Mucosa of gallbladder (tissue), 1 donor: Measurements from ENCODE around the gene NFX1. TPM values are rescaled to one million over a fixed set of nuclear protein-coding genes. Genes with fewer than 3 reads are reported as not detected.
"Not testable (repeated sequence)": the region's sequence is repeated elsewhere in the genome, so short reads cannot be mapped to it uniquely, and the experiment has no call there.

ENCODE experiments used
- DNase-seq: peaks from one replicate; pipeline ENCODE4 v3.0.0-alpha.2; 2020; ENCODE audit warnings: low spot score
- total RNA-seq: library from RNA; stranded (reverse); gene quantifications from one replicate; pipeline ENCODE4 v1.2.1, GENCODE V29; 2021
- donor health status: DM: no; HTN: no; CAD: no.

NFX1 gene
- total RNA-seq, 1 donor from 2014 or later, result 30.1 TPM

- DNase-seq, result no peak
Observed at GRCh38 chr9:33364127-33364526, 73.8 kb downstream of the NFX1 start.

- not testable (repeated sequence) for DNase-seq
Observed at GRCh38 chr9:33364814-33365213, 74.5 kb downstream of the NFX1 start.

GRCh38 chr9:33366979-33367480 is 76.7 kb downstream of the NFX1 start:
- no peak for DNase-seq

DNA sequence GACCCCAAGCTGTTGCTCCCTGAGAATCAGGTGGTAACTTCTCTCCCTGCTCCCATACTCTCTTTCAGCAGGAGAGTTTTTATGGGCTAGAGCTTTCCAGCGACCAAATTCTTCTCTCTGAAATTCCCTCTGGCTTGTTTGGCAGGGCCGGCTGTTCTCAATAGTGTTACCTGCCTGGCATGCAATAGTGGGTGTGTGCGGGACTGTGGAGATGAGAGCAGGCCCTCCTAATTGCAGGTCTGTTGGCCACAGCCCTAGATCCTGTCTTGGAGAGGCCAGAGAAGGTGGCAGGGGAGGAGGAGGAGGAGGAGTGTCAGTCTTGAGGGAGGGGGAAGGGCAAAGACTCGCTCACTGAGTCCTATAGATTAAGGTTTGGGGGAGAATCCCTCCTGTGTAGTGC is 82.6 kb downstream of the NFX1 start:
- no peak for DNase-seq

- DNase-seq, result no peak
Observed at GRCh38 chr9:33374190-33374589, 83.9 kb downstream of the NFX1 start.

- DNase-seq, result peak; percentile 82
Observed at GRCh38 chr9:33374634-33375237, 84.4 kb downstream of the NFX1 start.

DNA sequence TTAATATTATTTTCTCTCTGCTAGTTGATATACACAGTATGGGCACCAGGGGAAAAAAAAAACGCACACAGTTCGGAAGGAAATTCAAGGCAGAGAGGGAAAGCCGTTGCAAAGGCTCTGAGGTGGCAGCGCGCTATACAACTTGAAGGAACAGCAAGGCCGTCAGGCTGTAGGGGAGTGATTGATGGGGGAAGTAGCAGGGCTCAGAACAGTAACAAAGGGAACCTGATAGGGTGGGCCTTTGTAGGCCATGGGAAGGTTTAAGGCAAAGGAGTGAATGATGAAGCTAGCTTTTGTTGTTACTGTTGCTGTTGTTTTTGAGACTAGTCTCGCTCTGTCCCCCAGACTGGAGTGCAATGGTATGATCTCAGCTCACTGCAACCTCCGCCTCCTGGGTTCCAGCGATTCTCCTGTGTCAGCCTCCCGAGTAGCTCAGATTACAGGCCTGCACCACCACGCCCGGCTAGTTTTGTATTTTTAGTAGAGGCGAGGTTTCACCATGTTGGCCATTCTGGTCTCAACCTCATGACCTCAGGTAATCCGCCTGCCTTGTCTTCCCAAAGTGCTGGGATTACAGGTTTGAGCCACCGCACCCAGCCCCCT is 85.0 kb downstream of the NFX1 start:
- DNase-seq, result no peak

- no peak for DNase-seq
Observed at GRCh38 chr9:33375841-33376321, 85.6 kb downstream of the NFX1 start.

DNA sequence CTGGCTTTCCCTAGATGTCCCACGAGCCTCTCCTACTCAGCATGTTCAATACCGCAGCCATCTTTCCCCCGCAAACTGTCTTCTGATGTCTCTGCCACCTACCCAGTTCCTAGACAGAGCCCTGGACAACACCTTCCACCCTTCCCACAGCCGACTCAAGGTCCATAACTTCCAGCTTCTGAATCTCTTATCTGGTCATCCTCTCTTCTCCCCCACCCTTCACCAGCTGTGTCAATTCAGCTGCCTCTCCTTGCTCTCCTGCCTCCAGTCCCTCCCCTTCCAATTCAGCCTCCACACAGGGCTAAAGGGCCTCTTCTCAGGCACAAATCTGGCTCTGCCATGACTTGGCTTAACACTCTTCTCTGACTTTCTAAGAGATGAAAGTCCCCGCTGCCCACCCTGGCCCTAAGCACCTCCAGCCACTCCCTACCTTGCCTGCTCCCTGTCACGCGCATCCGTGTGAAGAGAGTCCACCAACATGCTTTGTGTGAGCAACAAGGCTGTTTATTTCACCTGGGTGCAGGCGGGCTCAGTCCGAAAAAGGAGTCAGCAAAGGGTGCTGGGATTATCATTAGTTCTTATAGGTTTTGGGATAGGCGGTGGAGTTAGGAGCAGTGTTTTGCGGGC is 86.9 kb downstream of the NFX1 start:
- no peak for DNase-seq

- no peak for DNase-seq
Observed at GRCh38 chr9:33378121-33378795, 87.9 kb downstream of the NFX1 start.

- DNase-seq, result no peak
Observed at GRCh38 chr9:33379666-33380389, 89.5 kb downstream of the NFX1 start.

- no peak for DNase-seq
Observed at GRCh38 chr9:33380390-33381094, 90.2 kb downstream of the NFX1 start.

DNA sequence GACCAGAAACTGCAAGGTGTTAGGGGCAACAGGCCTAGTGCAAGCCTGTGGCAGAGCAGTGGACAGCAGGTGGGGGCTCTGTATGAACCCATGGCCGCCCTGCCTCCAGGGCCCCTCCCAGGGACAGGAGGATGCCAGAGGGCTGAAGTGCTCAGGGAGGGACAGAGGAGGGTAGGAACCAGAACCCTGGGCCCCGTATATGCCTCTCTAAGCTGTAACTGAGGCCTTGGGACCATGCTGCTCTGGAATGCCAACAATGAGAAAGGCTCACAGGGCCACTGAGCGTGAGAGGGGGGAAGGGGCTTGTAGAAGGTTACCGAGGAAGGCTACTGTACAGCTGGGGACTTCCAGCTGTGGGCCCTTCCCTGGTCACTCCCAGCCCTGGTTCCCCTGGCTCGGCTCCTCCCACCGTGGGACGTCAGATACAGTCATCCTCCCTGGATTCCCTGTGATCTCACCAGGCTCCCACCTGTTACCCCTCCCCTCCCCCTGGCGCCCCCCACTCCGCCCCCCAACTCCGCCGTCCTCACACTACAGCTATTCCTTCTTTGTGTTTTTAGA is 91.0 kb downstream of the NFX1 start:
- DNase-seq, result no peak

DNA sequence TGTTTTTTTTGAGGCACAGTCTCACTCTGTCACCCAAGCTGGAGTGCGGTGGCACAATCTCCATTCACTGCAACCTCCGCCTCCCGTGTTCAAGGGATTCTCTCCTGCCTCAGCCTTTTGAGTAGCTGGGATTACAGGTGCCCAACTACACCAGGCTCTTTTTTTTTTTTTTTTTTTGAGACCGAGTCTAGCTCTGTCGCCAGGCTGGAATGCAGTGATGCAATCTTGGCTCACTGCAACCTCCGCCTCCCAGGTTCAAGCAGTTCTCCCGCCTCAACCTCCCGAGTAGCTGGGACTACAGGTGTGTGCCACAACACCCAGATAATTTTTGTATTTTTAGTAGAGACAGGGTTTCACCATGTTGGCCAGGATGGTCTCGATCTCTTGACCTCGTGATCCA is 92.1 kb downstream of the NFX1 start:
- not testable (repeated sequence) for DNase-seq

DNA sequence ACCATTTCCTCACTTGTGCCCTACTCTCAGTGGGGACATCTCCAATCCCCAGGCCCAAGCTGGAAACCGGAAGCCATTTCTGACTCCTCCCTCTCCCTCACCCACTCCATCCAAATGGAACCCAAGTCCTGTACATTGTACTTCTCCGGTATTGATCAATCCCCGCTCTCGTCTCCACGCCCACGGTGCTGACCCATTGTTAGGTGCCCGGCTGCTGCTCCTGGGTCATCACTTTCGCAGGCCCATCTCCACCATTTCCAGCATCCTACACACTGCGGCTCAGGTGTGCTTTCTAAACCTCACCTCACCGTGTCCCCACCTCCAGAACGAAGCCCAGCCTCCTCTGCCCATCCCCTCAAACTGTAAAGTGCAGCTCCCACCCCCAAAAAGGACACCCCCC is 93.1 kb downstream of the NFX1 start:
- DNase-seq, result not testable (repeated sequence)

DNA sequence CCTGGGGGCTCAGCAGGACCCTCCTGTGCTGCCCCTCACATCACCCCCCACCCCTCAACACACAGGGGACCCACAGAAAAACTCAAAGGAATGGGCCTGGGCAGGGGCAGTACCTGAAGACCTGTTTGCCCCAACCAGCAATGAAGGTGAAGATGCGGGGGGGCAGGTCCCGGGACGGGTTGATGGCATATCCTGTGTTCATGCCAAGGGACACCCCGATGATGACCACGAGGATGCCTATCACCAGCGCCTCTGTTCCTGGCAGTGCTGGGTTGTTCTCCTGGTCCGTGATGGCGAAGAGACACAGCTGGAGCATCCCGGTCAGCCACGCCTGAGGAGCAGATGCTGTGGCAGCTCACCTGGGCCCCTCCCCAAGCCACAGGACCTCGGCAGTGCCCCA is 95.2 kb downstream of the NFX1 start:
- DNase-seq, result not testable (repeated sequence)

DNA sequence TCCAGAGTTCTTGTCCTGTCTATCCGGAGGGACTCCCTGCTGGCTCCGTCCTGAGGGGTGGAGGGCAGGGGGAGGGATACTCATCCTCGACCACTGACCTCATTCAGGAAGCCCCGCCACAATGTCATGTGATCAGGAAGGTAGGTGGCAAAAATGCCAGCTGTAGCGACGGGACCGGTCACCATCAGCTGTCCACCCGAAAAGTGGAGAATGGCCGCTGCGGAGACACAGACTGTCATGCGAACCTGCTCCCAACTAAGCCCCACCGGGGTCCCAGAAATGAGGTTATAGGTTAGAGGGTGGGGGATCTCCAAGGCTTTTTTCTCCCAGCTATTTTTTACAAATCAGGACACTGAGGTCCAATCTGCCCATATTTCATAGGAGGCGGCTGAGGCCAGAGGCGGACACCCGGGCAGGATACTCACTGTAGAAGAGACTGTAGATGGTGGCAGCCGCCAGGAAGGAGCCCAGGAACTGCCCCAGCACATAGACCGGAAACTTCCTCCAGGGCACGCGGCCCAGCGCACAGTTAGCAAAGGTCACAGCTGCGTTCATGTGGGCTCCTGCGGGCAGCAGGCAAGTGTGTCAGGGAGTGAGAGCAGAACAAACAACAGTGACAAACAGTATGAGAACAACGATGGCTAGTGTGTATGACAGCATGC is 95.8 kb downstream of the NFX1 start:
- not testable (repeated sequence) for DNase-seq

DNA sequence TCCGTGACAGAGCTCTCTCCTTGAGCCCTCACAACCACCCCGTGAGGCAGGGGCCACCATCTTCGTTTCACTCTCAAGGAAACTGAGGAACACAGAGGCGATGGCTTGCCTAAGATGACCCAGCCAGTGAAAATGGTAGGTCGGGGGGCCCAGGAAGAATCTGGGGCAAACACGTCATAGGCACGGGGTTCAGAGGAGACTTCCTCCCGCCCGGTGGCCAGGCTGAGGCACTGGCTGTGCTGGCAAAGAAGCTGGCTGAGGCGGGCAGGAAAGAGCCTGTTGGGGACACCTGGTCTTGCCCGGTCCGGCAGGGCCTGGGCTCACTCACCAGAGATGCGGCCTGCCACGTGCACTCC is 96.3 kb downstream of the NFX1 start:
- DNase-seq, result not testable (repeated sequence)

DNA sequence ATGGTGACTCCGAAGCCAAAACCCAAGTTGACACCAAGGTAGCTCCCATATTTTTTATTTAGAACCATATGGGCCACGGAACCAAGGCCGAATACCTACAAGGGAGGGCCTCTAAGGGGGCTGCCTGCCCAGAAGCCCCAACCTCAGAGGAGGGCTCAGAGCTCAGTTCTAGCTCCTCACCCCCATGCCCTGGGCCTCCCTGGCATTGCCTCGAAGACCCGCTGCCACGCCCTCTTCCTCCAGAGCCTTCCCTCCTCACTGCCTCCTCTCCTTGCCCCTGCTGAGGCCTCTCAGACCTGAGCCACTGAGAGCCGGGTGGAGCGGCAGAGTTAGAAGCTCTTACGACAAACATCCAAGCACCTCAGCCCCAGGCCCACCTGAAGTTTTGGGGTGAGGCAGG is 96.7 kb downstream of the NFX1 start:
- not testable (repeated sequence) for DNase-seq
